ENCODE data around the gene HOXB9.

The HOXB9 gene

DNA sequence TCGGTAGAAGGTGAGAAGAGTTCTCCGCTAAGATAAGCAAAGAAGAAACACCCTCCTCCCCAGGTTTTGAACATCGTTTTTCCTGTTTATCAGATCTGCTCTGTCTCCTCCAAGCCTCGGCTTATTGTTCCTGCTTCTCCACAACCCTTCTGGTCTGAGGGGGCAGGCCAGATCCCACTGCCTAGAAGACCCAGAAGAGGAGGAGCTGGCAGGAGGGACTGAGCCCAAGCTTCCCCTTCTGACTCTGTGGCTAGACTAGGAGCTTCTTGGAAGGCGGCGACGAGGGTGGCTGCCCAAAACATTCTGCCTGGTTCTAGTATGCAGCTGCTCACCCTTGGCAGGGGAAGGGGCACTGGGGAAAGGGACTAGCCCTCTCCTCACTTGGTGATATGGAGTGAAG, 27.4 kb downstream of the HOXB9 start:
- Histone ChIP-seq H3K79me2 (ENCODE audit: insufficient read depth, low read depth) (no peaks in the 10 kb centered on the region), H3K4me2 (no peak overlapping the region), H3K4me3 (IDR thresholded peaks at IDR 0.05; ENCODE audit: insufficient read depth, low read depth, low read length) (no peak overlapping the region), H3K4me1 (ENCODE audit: low read depth, poor library complexity, severe bottlenecking) (peaks cover 12% of the 10 kb centered on the region), H2AFZ (ENCODE audit: low read depth) (no peak overlapping the region), H4K20me1 (ENCODE audit: insufficient read depth) (no peaks in the 10 kb centered on the region), H3K27ac (no peak overlapping the region), H3K9ac (no peak overlapping the region), H3K27me3 (ENCODE audit: insufficient read depth, low read depth) (peaks cover 58% of the 10 kb centered on the region), H3K36me3 (ENCODE audit: insufficient read depth) (no peaks in the 10 kb centered on the region)
- TF ChIP-seq, protein P1, sequence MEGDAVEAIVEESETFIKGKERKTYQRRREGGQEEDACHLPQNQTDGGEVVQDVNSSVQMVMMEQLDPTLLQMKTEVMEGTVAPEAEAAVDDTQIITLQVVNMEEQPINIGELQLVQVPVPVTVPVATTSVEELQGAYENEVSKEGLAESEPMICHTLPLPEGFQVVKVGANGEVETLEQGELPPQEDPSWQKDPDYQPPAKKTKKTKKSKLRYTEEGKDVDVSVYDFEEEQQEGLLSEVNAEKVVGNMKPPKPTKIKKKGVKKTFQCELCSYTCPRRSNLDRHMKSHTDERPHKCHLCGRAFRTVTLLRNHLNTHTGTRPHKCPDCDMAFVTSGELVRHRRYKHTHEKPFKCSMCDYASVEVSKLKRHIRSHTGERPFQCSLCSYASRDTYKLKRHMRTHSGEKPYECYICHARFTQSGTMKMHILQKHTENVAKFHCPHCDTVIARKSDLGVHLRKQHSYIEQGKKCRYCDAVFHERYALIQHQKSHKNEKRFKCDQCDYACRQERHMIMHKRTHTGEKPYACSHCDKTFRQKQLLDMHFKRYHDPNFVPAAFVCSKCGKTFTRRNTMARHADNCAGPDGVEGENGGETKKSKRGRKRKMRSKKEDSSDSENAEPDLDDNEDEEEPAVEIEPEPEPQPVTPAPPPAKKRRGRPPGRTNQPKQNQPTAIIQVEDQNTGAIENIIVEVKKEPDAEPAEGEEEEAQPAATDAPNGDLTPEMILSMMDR (conservative IDR thresholded peaks at IDR 0.05; ENCODE audit: low read depth, low read length): no peak

DNA sequence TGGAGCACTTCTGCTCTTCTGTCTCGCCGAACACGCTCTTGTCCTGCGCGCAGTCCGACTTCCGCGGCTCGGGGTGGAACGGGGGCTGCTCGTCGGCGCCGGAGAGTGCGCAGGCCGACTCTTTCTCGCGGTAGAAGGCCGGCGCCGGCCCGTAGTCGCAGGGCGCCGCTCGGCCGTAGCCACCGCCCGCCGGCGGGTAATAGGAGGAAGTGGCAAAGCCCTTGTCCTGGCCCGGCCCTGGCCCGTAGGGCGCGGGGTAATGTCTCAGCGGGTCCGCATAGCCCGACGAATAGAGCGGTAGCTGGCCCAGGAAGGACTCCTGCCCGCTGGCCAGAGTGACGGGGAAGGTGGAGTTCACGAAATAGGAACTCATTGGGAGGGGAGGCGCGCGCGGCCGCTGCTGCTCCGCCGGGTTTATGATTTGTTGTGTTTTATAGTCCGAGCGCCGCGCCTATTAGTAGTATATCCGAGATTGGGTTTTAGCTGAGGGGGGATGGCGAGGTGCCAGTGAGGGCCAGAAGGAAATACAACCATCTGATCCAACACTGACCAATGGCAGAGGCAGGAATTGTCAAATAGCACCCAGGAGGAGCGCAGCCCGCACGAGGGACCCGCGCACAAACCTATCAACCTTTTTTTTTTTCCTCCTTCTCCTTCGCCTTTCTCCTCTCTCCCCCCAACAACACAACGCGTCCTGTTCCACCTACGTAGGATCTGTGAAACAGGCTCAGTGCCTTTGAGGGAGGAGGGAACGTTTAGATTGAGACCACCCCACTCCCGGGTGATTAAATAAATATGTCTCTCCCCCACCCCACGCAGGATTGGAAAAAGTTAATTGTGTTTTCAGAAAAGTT, 28.2 kb downstream of the HOXB9 start:
- Histone ChIP-seq H3K27ac (no peak overlapping the region), H3K36me3 (ENCODE audit: insufficient read depth) (no peaks in the 10 kb centered on the region), H3K4me1 (ENCODE audit: low read depth, poor library complexity, severe bottlenecking) (peaks cover 5% of the 10 kb centered on the region), H3K79me2 (ENCODE audit: insufficient read depth, low read depth) (no peaks in the 10 kb centered on the region), H4K20me1 (ENCODE audit: insufficient read depth) (no peaks in the 10 kb centered on the region), H3K9ac (no peak overlapping the region), H3K4me2 (no peak overlapping the region), H3K27me3 (ENCODE audit: insufficient read depth, low read depth) (peaks cover 52% of the 10 kb centered on the region; the same call in 1 of the 2 replicates), H2AFZ (ENCODE audit: low read depth) (no peak overlapping the region), H3K4me3 (IDR thresholded peaks at IDR 0.05; ENCODE audit: insufficient read depth, low read depth, low read length) (no peak overlapping the region)
- TF ChIP-seq, protein P1 (conservative IDR thresholded peaks at IDR 0.05; ENCODE audit: low read depth, low read length): no peak

DNA sequence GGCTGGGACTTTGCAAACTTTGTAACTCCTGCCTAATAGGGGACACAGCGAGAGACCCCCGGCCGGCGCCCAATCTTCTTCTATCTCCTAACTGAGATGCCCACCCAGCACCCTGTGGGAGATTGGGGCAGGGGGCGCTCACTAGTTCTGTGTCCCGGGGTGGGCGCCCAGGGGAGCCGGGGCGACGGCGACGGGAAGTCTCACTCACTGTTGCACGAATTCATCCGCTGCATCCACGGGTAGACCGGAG, 28.7 kb downstream of the HOXB9 start:
- no peak overlapping the region for H2AFZ ChIP-seq (ENCODE audit: low read depth)
- H3K79me2 ChIP-seq (ENCODE audit: insufficient read depth, low read depth): no peaks in the 10 kb centered on the region
- no peak overlapping the region for H3K9ac ChIP-seq
- no peaks in the 10 kb centered on the region for H4K20me1 ChIP-seq (ENCODE audit: insufficient read depth)
- H3K4me1 ChIP-seq (ENCODE audit: low read depth, poor library complexity, severe bottlenecking): peaks cover 5% of the 10 kb centered on the region
- peaks cover 55% of the 10 kb centered on the region for H3K27me3 ChIP-seq (ENCODE audit: insufficient read depth, low read depth)
- H3K27ac ChIP-seq: no peak overlapping the region
- no peak overlapping the region for H3K4me2 ChIP-seq
- H3K36me3 ChIP-seq (ENCODE audit: insufficient read depth): no peaks in the 10 kb centered on the region
- TF ChIP-seq, protein P1 (conservative IDR thresholded peaks at IDR 0.05; ENCODE audit: low read depth, low read length): no peak
- H3K4me3 ChIP-seq (IDR thresholded peaks at IDR 0.05; ENCODE audit: insufficient read depth, low read depth, low read length): no peak overlapping the region

DNA sequence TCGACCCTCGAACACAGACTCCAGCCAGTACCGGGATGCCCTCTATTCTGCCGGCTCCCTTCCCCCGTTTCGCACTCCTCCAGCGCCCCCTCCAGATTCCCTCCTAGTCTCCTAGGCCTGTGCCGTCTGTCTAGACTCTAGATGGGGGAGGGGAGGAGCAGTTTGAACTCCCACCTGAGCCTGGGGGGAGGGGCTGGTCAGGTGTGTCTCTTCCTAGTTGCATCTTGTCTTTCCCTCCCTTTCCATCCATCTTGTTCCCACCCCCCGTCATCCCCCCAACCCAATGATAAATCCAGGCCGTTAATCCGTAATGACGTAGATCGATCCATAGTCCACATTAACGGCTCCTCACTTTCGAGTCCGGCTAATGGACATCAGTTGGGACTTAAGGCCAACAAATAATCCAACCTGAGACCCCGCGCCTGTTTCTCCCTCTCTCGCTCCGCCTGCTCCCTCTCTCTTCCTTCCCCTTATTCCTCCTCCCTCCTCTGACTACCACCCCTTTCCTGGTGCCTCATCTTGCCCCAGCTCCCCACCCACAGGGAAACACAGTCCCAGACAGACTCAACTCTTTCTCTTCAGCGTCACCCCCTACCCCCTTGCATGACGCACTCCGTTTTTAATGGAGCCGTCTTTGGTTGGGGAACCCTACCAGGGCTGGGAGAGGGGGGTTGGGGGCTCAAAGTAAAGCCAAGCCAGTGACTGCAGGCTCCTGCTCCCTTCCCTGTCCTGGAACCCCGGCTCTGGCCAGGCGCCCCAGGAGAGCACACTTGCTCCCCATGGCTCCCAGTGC, 29.2 kb downstream of the HOXB9 start:
- no peaks in the 10 kb centered on the region for H3K36me3 ChIP-seq (ENCODE audit: insufficient read depth)
- peaks cover 53% of the 10 kb centered on the region for H3K27me3 ChIP-seq (ENCODE audit: insufficient read depth, low read depth)
- H3K79me2 ChIP-seq (ENCODE audit: insufficient read depth, low read depth): no peaks in the 10 kb centered on the region
- no peak overlapping the region for H3K9ac ChIP-seq
- H3K4me3 ChIP-seq (IDR thresholded peaks at IDR 0.05; ENCODE audit: insufficient read depth, low read depth, low read length): no peak overlapping the region
- no peak overlapping the region for H2AFZ ChIP-seq (ENCODE audit: low read depth)
- no peaks in the 10 kb centered on the region for H4K20me1 ChIP-seq (ENCODE audit: insufficient read depth)
- peaks cover 5% of the 10 kb centered on the region for H3K4me1 ChIP-seq (ENCODE audit: low read depth, poor library complexity, severe bottlenecking)
- H3K4me2 ChIP-seq: no peak overlapping the region
- H3K27ac ChIP-seq: no peak overlapping the region
- TF ChIP-seq, protein P1 (conservative IDR thresholded peaks at IDR 0.05; ENCODE audit: low read depth, low read length): no peak
